HFF-Myc (cell line): ENCODE data around the gene MOB1A.

Source experiments
- DNase-seq: peaks from one replicate; pipeline ENCODE4 v3.0.0-alpha.2; 2011; ENCODE audit warnings: low read depth; ENCODE audit errors: extremely low read depth
- H3K4me3 ChIP-seq: replicated peaks from 2 replicates; pipeline ENCODE4 v1.5.1; 2011; ENCODE audit warnings: low read depth, mild to moderate bottlenecking, control low read depth, low read length
- CTCF ChIP-seq: IDR thresholded peaks from 2 replicates; pipeline ENCODE4 v1.5.1; 2012; ENCODE audit warnings: mild to moderate bottlenecking, low read depth, low read length, control low read depth; ENCODE audit errors: missing control alignments

Gene MOB1A

GRCh38 chr2:74119912-74120825 is 58.5 kb downstream of the MOB1A start:
- DNase-seq = peak; percentile 26
- H3K4me3 ChIP-seq = peak overlapping the region; percentile 57
- TF ChIP-seq CTCF = peak; percentile 46

- no peak for TF ChIP-seq CTCF
- no peak for DNase-seq
- H3K4me3 ChIP-seq = no peak overlapping the region
These were observed 59.3 kb downstream of the MOB1A start for GRCh38 chr2:74119339-74119738.

GRCh38 chr2:74111380-74111779 is 67.3 kb downstream of the MOB1A start:
- no peak for DNase-seq
- TF ChIP-seq CTCF = no peak
- H3K4me3 ChIP-seq = no peak overlapping the region

- DNase-seq = no peak
- no peak for TF ChIP-seq CTCF
- H3K4me3 ChIP-seq = no peak overlapping the region
These were observed 68.1 kb downstream of the MOB1A start for GRCh38 chr2:74110537-74110936.

- DNase-seq = no peak
- no peak overlapping the region for H3K4me3 ChIP-seq
- no peak for TF ChIP-seq CTCF
These were observed 69.1 kb downstream of the MOB1A start for GRCh38 chr2:74109551-74109950.

- no peak for TF ChIP-seq CTCF
- DNase-seq = no peak
- H3K4me3 ChIP-seq = no peak overlapping the region
These were observed 71.6 kb downstream of the MOB1A start for GRCh38 chr2:74107071-74107470.

GRCh38 chr2:74105413-74105812 is 73.3 kb downstream of the MOB1A start:
- TF ChIP-seq CTCF = no peak

More at GRCh38 chr2:74105413-74105812, 73.3 kb downstream of the MOB1A start:
- H3K4me3 ChIP-seq = no peak overlapping the region
- no peak for DNase-seq
